Thyroid gland (tissue), 4 donors: ENCODE measurements around the gene RIPOR2.

Experiments
- CTCF ChIP-seq, 6 experiments: fragments of 200-600 bp in 3 of 6; fragments of 450-650 bp in 3 of 6; sonication (generic) in 3 of 6; IDR thresholded peaks; one replicate each; pipeline ENCODE4 v1.5.1; 2016 to 2019; ENCODE audit warnings: antibody characterized with exemption in 6 of 6, mild to moderate bottlenecking in 2 of 6, inconsistent platforms in 1 of 6, moderate library complexity in 1 of 6
- POLR2A ChIP-seq, 2 donors: fragments of 450-650 bp; IDR thresholded peaks; one replicate each; pipeline ENCODE4 v1.6.1; 2017; ENCODE audit warnings: antibody characterized with exemption in 2 of 2, mild to moderate bottlenecking in 2 of 2, moderate library complexity in 1 of 2

- TF ChIP-seq CTCF (IDR thresholded peaks at IDR 0.05) = no peak
- no peak for TF ChIP-seq POLR2A (IDR thresholded peaks at IDR 0.05)
Measured at GRCh38 chr6:24856901-24857670, 78.7 kb downstream of the RIPOR2 start.
